H1 (cell line): ENCODE measurements around the gene AP5Z1. TPM values are rescaled to one million over a fixed set of nuclear protein-coding genes. Genes with fewer than 3 reads are reported as not detected.

Source experiments
- CTCF ChIA-PET: fragments of 300-600 bp; sonication (Branson Sonifier 250); formaldehyde crosslinking; loops from one replicate; lab custom pipeline; 2021; ENCODE audit not compliant: partially characterized antibody; lab: Charles Lee
- POLR2A ChIA-PET: fragments of 300-600 bp; sonication (Branson Sonifier 250); formaldehyde crosslinking; loops from one replicate; lab custom pipeline; 2021; ENCODE audit warnings: inconsistent platforms; ENCODE audit not compliant: partially characterized antibody; lab: Charles Lee
- DNase-seq, 2 experiments: peaks; one replicate each; pipeline versions ENCODE4 v3.0.0 to v3.0.0-alpha.2; 2010 to 2022; ENCODE audit warnings: low spot score in 2 of 2, low read depth in 1 of 2, mixed read lengths in 1 of 2
- FAIRE-seq: peaks from 2 replicates; lab custom pipeline; 2011; peaks lifted over from hg19 to GRCh38; lab: Jason Lieb, UNC
- H2AFZ ChIP-seq: 2 replicates; pipeline ENCODE4 v1.8.1; 2012; ENCODE audit warnings: low read length, inconsistent platforms
- H2AK5ac ChIP-seq: 2 replicates; pipeline ENCODE4 v1.6.1; 2013; ENCODE audit warnings: low read depth, low read length
- H2BK120ac ChIP-seq: replicated peaks from 2 replicates; pipeline ENCODE3; 2013; ENCODE audit warnings: low read depth, low read length, inconsistent platforms
- H2BK12ac ChIP-seq: 2 replicates; pipeline ENCODE4 v1.6.1; 2013; ENCODE audit warnings: low read depth, low read length
- H2BK15ac ChIP-seq: 2 replicates; pipeline ENCODE4 v1.6.1; 2013; ENCODE audit warnings: low read length
- H2BK20ac ChIP-seq: 2 replicates; pipeline ENCODE4 v1.6.1; 2013; ENCODE audit warnings: low read length
- H2BK5ac ChIP-seq: 2 replicates; pipeline ENCODE4 v1.6.1; 2013; ENCODE audit warnings: low read depth, low read length
- H3K14ac ChIP-seq: 2 replicates; pipeline ENCODE4 v1.6.1; 2013; ENCODE audit warnings: inconsistent platforms; ENCODE audit not compliant: insufficient read length
- H3K18ac ChIP-seq: 2 replicates; pipeline ENCODE4 v1.6.1; 2013; ENCODE audit warnings: low read length; ENCODE audit errors: extremely low read depth
- H3K23ac ChIP-seq: 2 replicates; pipeline ENCODE4 v1.6.1; 2013; ENCODE audit warnings: inconsistent platforms; ENCODE audit not compliant: insufficient read length
- H3K23me2 ChIP-seq: 2 replicates; pipeline ENCODE4 v1.6.1; 2013; ENCODE audit warnings: low read depth, low read length
- H3K27ac ChIP-seq: 2 replicates; pipeline ENCODE4 v1.6.1; 2011; ENCODE audit warnings: low read depth, low read length, inconsistent platforms
- H3K27me3 ChIP-seq, 4 experiments: replicated peaks in 1 of 4; 1 replicate in 1 of 4; 2 replicates in 3 of 4; pipeline versions ENCODE4 v1.6.1 to v1.8.1; 2011 to 2013; ENCODE audit warnings: low read length in 3 of 4, mild to moderate bottlenecking in 3 of 4, inconsistent platforms in 2 of 4, mixed read lengths in 2 of 4, moderate library complexity in 1 of 4; ENCODE audit not compliant: control insufficient read depth in 3 of 4, insufficient read depth in 3 of 4; ENCODE audit errors: extremely low read depth in 1 of 4
- H3K36me3 ChIP-seq, 4 experiments: 2 replicates each; pipeline versions ENCODE4 v1.6.1 to v1.8.1; 2011 to 2013; ENCODE audit warnings: mild to moderate bottlenecking in 4 of 4, low read length in 3 of 4, moderate library complexity in 2 of 4, control low read depth in 1 of 4, inconsistent platforms in 1 of 4; ENCODE audit not compliant: insufficient read depth in 4 of 4, control insufficient read depth in 2 of 4
- H3K4ac ChIP-seq: replicated peaks from 2 replicates; pipeline ENCODE3; 2013; ENCODE audit warnings: low read length, low read depth, mixed read lengths, inconsistent platforms; ENCODE audit not compliant: insufficient read length
- H3K4me1 ChIP-seq, 4 experiments: replicated peaks in 1 of 4; 1 replicate in 1 of 4; 2 replicates in 3 of 4; pipeline versions ENCODE4 v1.6.1 to v1.8.1; 2011 to 2013; ENCODE audit warnings: low read length in 3 of 4, inconsistent platforms in 2 of 4, mixed read lengths in 1 of 4; ENCODE audit not compliant: insufficient read depth in 4 of 4, control insufficient read depth in 3 of 4
- H3K4me2 ChIP-seq, 2 experiments: 2 replicates each; pipeline versions ENCODE4 v1.6.1 to v1.8.1; 2011 to 2013; ENCODE audit warnings: low read depth in 2 of 2, low read length in 2 of 2, control low read depth in 1 of 2, inconsistent platforms in 1 of 2, mild to moderate bottlenecking in 1 of 2; ENCODE audit not compliant: insufficient read depth in 1 of 2
- H3K4me3 ChIP-seq, 4 experiments: fragments of 200-600, 300-600 bp in 1 of 4; sonication (generic), shearing (Covaris generic), sonication (Bioruptor Twin) in 1 of 4; 2 replicates each; pipeline versions ENCODE4 v1.5.1 to v1.8.1; 2011 to 2016; ENCODE audit warnings: low read length in 4 of 4, low read depth in 3 of 4, control low read depth in 2 of 4, inconsistent platforms in 2 of 4, mild to moderate bottlenecking in 2 of 4, mixed read lengths in 1 of 4, moderate library complexity in 1 of 4; ENCODE audit not compliant: insufficient read depth in 2 of 4; ENCODE audit errors: extremely low read depth in 1 of 4
- H3K56ac ChIP-seq: replicated peaks from 2 replicates; pipeline ENCODE3; 2013; ENCODE audit warnings: low read depth, mild to moderate bottlenecking, mixed read lengths, low read length, inconsistent platforms; ENCODE audit not compliant: insufficient read length
- H3K79me1 ChIP-seq: 2 replicates; pipeline ENCODE4 v1.6.1; 2013; ENCODE audit warnings: low read depth, low read length, control low read depth
- H3K79me2 ChIP-seq, 2 experiments: 2 replicates each; pipeline versions ENCODE4 v1.6.1 to v1.8.1; 2012 to 2013; ENCODE audit warnings: low read length in 2 of 2, mild to moderate bottlenecking in 2 of 2, inconsistent platforms in 1 of 2; ENCODE audit not compliant: insufficient read depth in 2 of 2, control insufficient read depth in 1 of 2
- H3K9ac ChIP-seq, 4 experiments: replicated peaks in 1 of 4; 1 replicate in 1 of 4; 2 replicates in 3 of 4; pipeline versions ENCODE4 v1.6.1 to v1.8.1; 2011 to 2013; ENCODE audit warnings: low read depth in 3 of 4, low read length in 3 of 4, control low read depth in 2 of 4, mild to moderate bottlenecking in 2 of 4, moderate library complexity in 2 of 4, inconsistent platforms in 1 of 4; ENCODE audit errors: extremely low read depth in 1 of 4
- H3K9me3 ChIP-seq, 2 experiments: 2 replicates each; pipeline versions ENCODE4 v1.6.1 to v1.8.1; 2012 to 2013; ENCODE audit warnings: mild to moderate bottlenecking in 2 of 2, moderate library complexity in 2 of 2, control low read depth in 1 of 2, inconsistent platforms in 1 of 2, low read depth in 1 of 2, low read length in 1 of 2, mixed read lengths in 1 of 2; ENCODE audit not compliant: insufficient read depth in 2 of 2
- H4K20me1 ChIP-seq, 2 experiments: replicated peaks in 1 of 2; 2 replicates each; pipeline versions ENCODE3 to v1.8.1; 2011 to 2013; ENCODE audit warnings: inconsistent platforms in 2 of 2, low read length in 2 of 2, mild to moderate bottlenecking in 1 of 2; ENCODE audit not compliant: insufficient read depth in 2 of 2, control insufficient read depth in 1 of 2
- H4K5ac ChIP-seq: 2 replicates; pipeline ENCODE4 v1.6.1; 2013; ENCODE audit warnings: low read length, low read depth, mixed read lengths, inconsistent platforms; ENCODE audit not compliant: insufficient read length
- H4K8ac ChIP-seq: 2 replicates; pipeline ENCODE4 v1.8.0; 2013; ENCODE audit warnings: mild to moderate bottlenecking, moderate library complexity, low read length, inconsistent platforms; ENCODE audit not compliant: insufficient read depth; ENCODE audit errors: extremely low read depth
- H4K91ac ChIP-seq: replicated peaks from 2 replicates; pipeline ENCODE3; 2013; ENCODE audit warnings: low read length, mixed read lengths, inconsistent platforms; ENCODE audit not compliant: insufficient read length
- BACH1 ChIP-seq: IDR thresholded peaks from 2 replicates; pipeline ENCODE4 v1.6.1; 2012; ENCODE audit warnings: low read length, improper control_type of control experiment
- CREB1 ChIP-seq: IDR thresholded peaks from 2 replicates; pipeline ENCODE4 v1.6.1; 2012; ENCODE audit warnings: inconsistent platforms
- JUND ChIP-seq: IDR thresholded peaks from 2 replicates; pipeline ENCODE4 v1.6.1; 2011; ENCODE audit warnings: mild to moderate bottlenecking, improper control_type of control experiment, low read length
- KDM1A ChIP-seq: fragments of 200-600, 300-600 bp; sonication (generic); IDR thresholded peaks from 2 replicates; pipeline ENCODE4 v1.7.1; 2016; ENCODE audit warnings: mild to moderate bottlenecking, low read length, borderline replicate concordance
- KDM4A ChIP-seq: IDR thresholded peaks from one replicate; pipeline ENCODE4 v1.7.1; 2012; ENCODE audit warnings: low read depth, mild to moderate bottlenecking, moderate library complexity, low read length, inconsistent platforms; ENCODE audit not compliant: severe bottlenecking
- MAFK ChIP-seq: IDR thresholded peaks from 2 replicates; pipeline ENCODE4 v1.6.1; 2012; ENCODE audit warnings: low read depth, mild to moderate bottlenecking, improper control_type of control experiment, low read length
- RBBP5 ChIP-seq: IDR thresholded peaks from 2 replicates; pipeline ENCODE4 v1.7.1; 2012; ENCODE audit warnings: low read depth, mild to moderate bottlenecking, inconsistent platforms, low read length, moderate library complexity, borderline replicate concordance
- RFX5 ChIP-seq: IDR thresholded peaks from 2 replicates; pipeline ENCODE4 v1.6.1; 2011; ENCODE audit warnings: low read depth, low read length, improper control_type of control experiment, borderline replicate concordance
- SIN3A ChIP-seq, 2 experiments: IDR thresholded peaks in 1 of 2; conservative IDR thresholded peaks in 1 of 2; 2 replicates each; pipeline ENCODE4 v1.6.1; 2011 to 2012; ENCODE audit warnings: low read length in 2 of 2, improper control_type of control experiment in 1 of 2, low read depth in 1 of 2, mild to moderate bottlenecking in 1 of 2
- SP2 ChIP-seq: IDR thresholded peaks from 2 replicates; pipeline ENCODE4 v1.6.1; 2012; ENCODE audit warnings: mild to moderate bottlenecking, low read length, inconsistent platforms
- SRF ChIP-seq: IDR thresholded peaks from 2 replicates; pipeline ENCODE4 v1.6.1; 2011; ENCODE audit warnings: mild to moderate bottlenecking, low read depth, low read length, moderate library complexity
- TBP ChIP-seq: IDR thresholded peaks from 2 replicates; pipeline ENCODE4 v1.6.1; 2011; ENCODE audit warnings: low read depth, low read length, improper control_type of control experiment
- TEAD4 ChIP-seq: IDR thresholded peaks from 2 replicates; pipeline ENCODE4 v1.6.1; 2012; ENCODE audit warnings: low read depth, low read length, inconsistent platforms, mixed read lengths
- WGBS, 2 experiments: shearing (Covaris generic) in 1 of 2; methylation state at CpG; one replicate each; pipeline versions ENCODE4 v1.1.6 to v1.1.7; 2013 to 2015; ENCODE audit warnings: low lambda C conversion rate in 2 of 2, mixed read lengths in 2 of 2, inconsistent platforms in 1 of 2, low coverage in 1 of 2, missing lambda C conversion rate in 1 of 2; ENCODE audit not compliant: insufficient replicate concordance in 2 of 2, insufficient coverage in 1 of 2, insufficient read length in 1 of 2; ENCODE audit errors: extremely low coverage in 1 of 2, missing lambda C conversion rate in 1 of 2; 5-methylcytosine and 5-hydroxymethylcytosine counted together
- polyA plus RNA-seq, 7 experiments: library from polyadenylated mRNA; depleted of rRNA in 3 of 7; stranded (reverse) in 5 of 7; unstranded in 2 of 7; fragments of >200 nt in 5 of 7; fragments of 200-250 nt in 2 of 7; gene quantifications; 1 replicate in 5 of 7; 2 replicates in 1 of 7; 4 replicates in 1 of 7; pipeline versions ENCODE4 v1.2.1 to v1.2.3, GENCODE V29; 2011 to 2013; ENCODE audit warnings: missing spikeins in 2 of 7, mixed read lengths in 2 of 7
- total RNA-seq: library from RNA; stranded (reverse); fragmentation: NEBNext Ultra II Directional; extraction: Animal tissue kit (Norgen Biotek cat#: 25700); gene quantifications from 2 replicates; pipeline ENCODE4 v1.2.1, GENCODE V29; 2021
- TF ChIP-seq, protein P1 (sequence below): IDR thresholded peaks from 2 replicates; pipeline ENCODE4 v1.6.1; 2011; ENCODE audit warnings: low read length, improper control_type of control experiment

AP5Z1 gene
- total and polyA plus RNA-seq, 2 of the 8 experiments (the other 6 are each of a cell fraction or from before 2014, with no cell fraction given) = 24.0 to 24.7 TPM

DNA sequence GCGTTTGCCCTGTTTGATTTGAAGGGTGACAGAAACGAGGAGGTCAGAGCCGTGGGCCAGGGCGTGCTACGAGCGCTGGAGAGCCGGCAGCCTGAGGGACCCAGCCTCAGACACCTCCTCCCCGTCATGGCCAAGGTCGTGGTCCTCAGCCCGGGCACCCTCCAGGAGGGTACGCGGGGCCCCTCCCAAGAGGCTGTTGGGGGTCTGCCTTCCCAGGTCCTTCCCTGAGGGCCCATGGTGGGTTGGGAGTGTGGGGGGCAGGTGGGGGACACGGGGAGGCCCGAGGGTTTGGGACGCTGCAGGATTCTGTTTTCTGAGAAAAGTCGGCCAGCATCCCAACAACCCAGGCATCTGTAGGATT lies 7.8 kb downstream of the AP5Z1 start:
- no peaks in the 10 kb centered on the region for H3K23me2 ChIP-seq
- no peak overlapping the region for H3K23ac ChIP-seq
- H3K79me1 ChIP-seq = no peaks in the 10 kb centered on the region; the same call in 1 of the 2 replicates
- no peak overlapping the region for H3K27ac ChIP-seq
- H3K4me3 ChIP-seq = no peak overlapping the region
- no peak overlapping the region for H3K9ac ChIP-seq
- H3K36me3 ChIP-seq = peaks cover 0 to 49% (median 13%) of the 10 kb centered on the region in 4 experiments; a peak in 5 of 8 replicates
- ChIA-PET CTCF (interaction anchor here (0.7 to 1.5 kb wide), 3 partner anchors 14 to 302 kb away, joined by 3 to 4 read pairs (median 4); no protein-coding TSS in a partner anchor), POLR2A (interaction anchor here (2.5 kb wide), 1 partner anchor 9 kb away, joined by 11 read pairs; no protein-coding TSS in a partner anchor)
- 97% methylated on average over 9 of the region's 16 CpGs; no CpG with 5 or more reads in 1 of the 2 experiments for WGBS, 2 experiments
- DNase-seq (no peak), FAIRE-seq (no peak)
- no peak overlapping the region for H2BK12ac ChIP-seq
- H3K4me1 ChIP-seq = no peaks in the 10 kb centered on the region
- no peak overlapping the region for H2AK5ac ChIP-seq
- H2BK15ac ChIP-seq = no peak overlapping the region
- no peak overlapping the region for H4K8ac ChIP-seq
- H2BK20ac ChIP-seq = no peak overlapping the region
- H3K27me3 ChIP-seq = no peaks in the 10 kb centered on the region
- no peak overlapping the region for H2BK120ac ChIP-seq
- H3K18ac ChIP-seq = no peak overlapping the region
- H2AFZ ChIP-seq = no peak overlapping the region
- no peaks in the 10 kb centered on the region for H3K9me3 ChIP-seq
- no peak overlapping the region for H3K56ac ChIP-seq
- no peak overlapping the region for H3K4ac ChIP-seq
- no peak overlapping the region for H3K4me2 ChIP-seq
- H4K5ac ChIP-seq = no peak overlapping the region
- no peak overlapping the region for H4K91ac ChIP-seq
- H2BK5ac ChIP-seq = no peak overlapping the region
- H4K20me1 ChIP-seq = peaks cover 0 to 8% of the 10 kb centered on the region in 2 experiments
- H3K14ac ChIP-seq = no peak overlapping the region
- H3K79me2 ChIP-seq = peaks cover 0 to under 1% of the 10 kb centered on the region in 2 experiments; a peak in 1 of 4 replicates
- TF ChIP-seq CREB1 (no peak), TEAD4 (no peak), SP2 (no peak), RBBP5 (no peak), MAFK (no peak), SRF (no peak), BACH1 (no peak), KDM1A (no peak), SIN3A (conservative IDR thresholded peaks at IDR 0.05 in 1 of 2, IDR thresholded peaks at IDR 0.05 in 1 of 2; ENCODE audit: low read depth in 1 of 2, low read length in 2 of 2) (no peak), JUND (no peak), TBP (no peak), KDM4A (no peak), RFX5 (no peak)
- TF ChIP-seq, protein P1, sequence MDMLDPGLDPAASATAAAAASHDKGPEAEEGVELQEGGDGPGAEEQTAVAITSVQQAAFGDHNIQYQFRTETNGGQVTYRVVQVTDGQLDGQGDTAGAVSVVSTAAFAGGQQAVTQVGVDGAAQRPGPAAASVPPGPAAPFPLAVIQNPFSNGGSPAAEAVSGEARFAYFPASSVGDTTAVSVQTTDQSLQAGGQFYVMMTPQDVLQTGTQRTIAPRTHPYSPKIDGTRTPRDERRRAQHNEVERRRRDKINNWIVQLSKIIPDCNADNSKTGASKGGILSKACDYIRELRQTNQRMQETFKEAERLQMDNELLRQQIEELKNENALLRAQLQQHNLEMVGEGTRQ = no peak
